HepG2 (cell line): ENCODE data around the gene ZNF561. TPM values are rescaled to one million over a fixed set of nuclear protein-coding genes. Genes with fewer than 3 reads are reported as not detected.

Source experiments
- ATAC-seq: fragments of 200-7000 bp; cut with Tn5 transposase; 3 replicates; pipeline ENCODE4 v1.9.1; 2020; ENCODE audit warnings: mild to moderate bottlenecking, moderate library complexity
- BruUV-seq: library from RNA; stranded (reverse); fragments of 400-500 nt; replicated peaks from 2 replicates; lab custom pipeline; 2021; lab: Mats Ljungman, UMichigan
- CTCF ChIA-PET: fragments of 300-600 bp; formaldehyde crosslinking; extraction: SDS; loops from one replicate; lab custom pipeline; 2021; ENCODE audit warnings: low total read pairs, inconsistent platforms, low intra/inter-chr PET ratio; lab: Yijun Ruan, JAX
- POLR2A ChIA-PET: fragments of 350-600 bp; sonication (Branson Sonifier 250); formaldehyde crosslinking; loops from one replicate; lab custom pipeline; 2020; ENCODE audit warnings: antibody characterized with exemption, inconsistent platforms; lab: Yijun Ruan, JAX
- DNase-seq: peaks from one replicate; pipeline ENCODE4 v3.0.0-alpha.2; 2015; ENCODE audit warnings: low spot score
- FAIRE-seq: peaks from 3 replicates; lab custom pipeline; 2011; peaks lifted over from hg19 to GRCh38; lab: Jason Lieb, UNC
- H2AFZ ChIP-seq: one replicate; pipeline ENCODE4 v1.6.1; 2011; ENCODE audit warnings: low read length, inconsistent platforms
- H3K27ac ChIP-seq: fragments of 300-600 bp; 3 replicates; pipeline ENCODE4 v1.8.0; 2011; ENCODE audit warnings: mixed run types, mild to moderate bottlenecking, mixed read lengths, low read length, inconsistent platforms; ENCODE audit not compliant: insufficient read depth; ENCODE audit errors: extremely low read length
- H3K27me3 ChIP-seq, 2 experiments: fragments of 200-600 bp in 1 of 2; 2 replicates in 1 of 2; 3 replicates in 1 of 2; pipeline versions ENCODE4 v1.6.0 to v1.8.0; 2011; ENCODE audit warnings: low read length in 2 of 2, mild to moderate bottlenecking in 2 of 2, moderate library complexity in 2 of 2, inconsistent platforms in 1 of 2; ENCODE audit not compliant: insufficient read depth in 2 of 2, control insufficient read depth in 1 of 2
- H3K36me3 ChIP-seq, 2 experiments: fragments of 200-600 bp in 1 of 2; replicated peaks in 1 of 2; 2 replicates in 1 of 2; 3 replicates in 1 of 2; pipeline versions ENCODE4 v1.5.1 to v1.8.0; 2011; ENCODE audit warnings: low read length in 2 of 2, inconsistent platforms in 1 of 2; ENCODE audit not compliant: insufficient read depth in 2 of 2, control insufficient read depth in 1 of 2
- H3K4me1 ChIP-seq: 2 replicates; pipeline ENCODE4 v1.5.1; 2012; ENCODE audit warnings: low read length, inconsistent platforms; ENCODE audit not compliant: insufficient read depth
- H3K4me2 ChIP-seq: 2 replicates; pipeline ENCODE4 v1.6.0; 2011; ENCODE audit warnings: low read depth, low read length, inconsistent platforms
- H3K4me3 ChIP-seq, 3 experiments: fragments of 200-600 bp in 1 of 3; sonication (generic), shearing (Covaris generic) in 1 of 3; replicated peaks in 1 of 3; 2 replicates each; pipeline ENCODE4 v1.5.1; 2011 to 2016; ENCODE audit warnings: low read length in 3 of 3, inconsistent platforms in 2 of 3, low read depth in 2 of 3, mild to moderate bottlenecking in 2 of 3, control low read depth in 1 of 3, mixed read lengths in 1 of 3; ENCODE audit not compliant: insufficient read depth in 1 of 3
- H3K79me2 ChIP-seq: one replicate; pipeline ENCODE4 v1.6.1; 2011; ENCODE audit warnings: low read length, inconsistent platforms; ENCODE audit not compliant: insufficient read depth
- H3K9ac ChIP-seq: 2 replicates; pipeline ENCODE4 v1.6.0; 2011; ENCODE audit warnings: mild to moderate bottlenecking, low read depth, low read length, inconsistent platforms; ENCODE audit not compliant: insufficient read depth
- H3K9me3 ChIP-seq: 2 replicates; pipeline ENCODE4 v1.5.1; 2012; ENCODE audit warnings: mild to moderate bottlenecking, low read length
- H4K20me1 ChIP-seq: 2 replicates; pipeline ENCODE4 v1.6.0; 2011; ENCODE audit warnings: inconsistent platforms, mild to moderate bottlenecking, low read length, moderate library complexity; ENCODE audit not compliant: insufficient read depth
- IKZF1 ChIP-seq: fragments of 450-650 bp; IDR thresholded peaks from 2 replicates; pipeline ENCODE4 v1.7.1; 2016
- KDM3A ChIP-seq: IDR thresholded peaks from 2 replicates; pipeline ENCODE4 v1.6.1; 2018; ENCODE audit warnings: low read depth, missing compliant biosample characterization
- KLF11 ChIP-seq: IDR thresholded peaks from 2 replicates; pipeline ENCODE4 v1.6.1; 2016; ENCODE audit warnings: missing compliant biosample characterization
- NR3C1 ChIP-seq: sonication (generic); formaldehyde crosslinking; IDR thresholded peaks from 2 replicates; pipeline ENCODE4 v1.4.0; 2020; ENCODE audit warnings: missing genetic modification reagents
- PAF1 ChIP-seq: IDR thresholded peaks from 2 replicates; pipeline ENCODE4 v1.6.1; 2016; ENCODE audit warnings: missing genetic modification reagents, missing compliant biosample characterization
- PTBP1 ChIP-seq: fragments of 200-400 bp; formaldehyde crosslinking; IDR thresholded peaks from 2 replicates; pipeline ENCODE4 v1.6.1; 2018; ENCODE audit warnings: low read length, low read depth; ENCODE audit not compliant: poor library complexity, severe bottlenecking
- SOX13 ChIP-seq, 3 experiments: fragments of 450-650 bp in 1 of 3; sonication (generic) in 1 of 3; formaldehyde crosslinking in 1 of 3; IDR thresholded peaks in 2 of 3; conservative IDR thresholded peaks in 1 of 3; 2 replicates each; pipeline versions ENCODE4 v1.5.0 to v1.6.1; 2016 to 2020; ENCODE audit warnings: antibody characterized with exemption in 1 of 3, mild to moderate bottlenecking in 1 of 3, missing compliant biosample characterization in 1 of 3, missing genetic modification reagents in 1 of 3, moderate library complexity in 1 of 3
- XRCC5 ChIP-seq: fragments of 200-400 bp; formaldehyde crosslinking; optimal IDR thresholded peaks from 2 replicates; pipeline ENCODE3; 2017; ENCODE audit warnings: mild to moderate bottlenecking, low read length
- ZIK1 ChIP-seq: sonication (generic); formaldehyde crosslinking; IDR thresholded peaks from 2 replicates; pipeline ENCODE4 v1.5.0; 2020; ENCODE audit warnings: mild to moderate bottlenecking, low read depth, missing genetic modification reagents, borderline replicate concordance
- ZNF224 ChIP-seq: sonication (generic); formaldehyde crosslinking; IDR thresholded peaks from 2 replicates; pipeline ENCODE4 v1.5.0; 2020; ENCODE audit warnings: mild to moderate bottlenecking, missing genetic modification reagents
- ZNF292 ChIP-seq: sonication (generic); formaldehyde crosslinking; IDR thresholded peaks from 2 replicates; pipeline ENCODE4 v1.8.1; 2022; ENCODE audit warnings: mild to moderate bottlenecking, low read depth, missing genetic modification reagents, borderline replicate concordance
- ZNF556 ChIP-seq: sonication (generic); formaldehyde crosslinking; IDR thresholded peaks from 2 replicates; pipeline ENCODE4 v1.4.0; 2020; ENCODE audit warnings: mild to moderate bottlenecking, missing genetic modification reagents, borderline replicate concordance
- ZNF839 ChIP-seq: sonication (generic); formaldehyde crosslinking; IDR thresholded peaks from 2 replicates; pipeline ENCODE4 v1.4.0; 2020; ENCODE audit warnings: missing genetic modification reagents, mild to moderate bottlenecking, borderline replicate concordance
- WGBS: methylation state at CpG from one replicate; pipeline ENCODE4 v1.1.6; 2017; ENCODE audit warnings: low lambda C conversion rate; 5-methylcytosine and 5-hydroxymethylcytosine counted together
- in situ Hi-C: cut with HindIII; loops from 2 replicates; pipeline ENCODE4 v1.10.0; 2017; ENCODE audit warnings: low pct_unique_long_range_greater_than_20kb; ENCODE audit not compliant: extremely low pct_ligation_motif_present
- intact Hi-C: fragments of 100-400 bp; cut with micrococcal nuclease; formaldehyde crosslinking; loops from one replicate; pipeline ENCODE4 v1.10.0; 2022; ENCODE audit not compliant: unreplicated experiment
- polyA plus RNA-seq, 8 experiments: library from polyadenylated mRNA; depleted of rRNA in 3 of 8; stranded (reverse) in 7 of 8; unstranded in 1 of 8; fragments of >200 nt; fragmentation: Illumina TruSeq in 4 of 8; extraction: Trizol in 4 of 8; gene quantifications; 2 replicates each; pipeline versions ENCODE4 v1.2.1 to v1.2.3, GENCODE V29; 2011 to 2016; ENCODE audit warnings: low read depth in 4 of 8, missing spikeins in 1 of 8, mixed read lengths in 1 of 8; ENCODE audit not compliant: insufficient read depth in 1 of 8
- total RNA-seq, 5 experiments: library from RNA; depleted of rRNA; stranded (reverse); fragments of >200 nt; fragmentation: Illumina TruSeq; extraction: Trizol; gene quantifications; 2 replicates each; pipeline ENCODE4 v1.2.3, GENCODE V29; 2016; ENCODE audit warnings: low read depth in 1 of 5
- TF ChIP-seq, protein P1 (sequence below): sonication (generic); formaldehyde crosslinking; IDR thresholded peaks from 2 replicates; pipeline ENCODE4 v1.8.0; 2022; ENCODE audit warnings: low read depth, missing genetic modification reagents

ZNF561 gene
- total and polyA plus RNA-seq, 2 of the 13 experiments (the other 11 are each of a cell fraction or from before 2014, with no cell fraction given) = 19.8 to 35.1 TPM

DNA sequence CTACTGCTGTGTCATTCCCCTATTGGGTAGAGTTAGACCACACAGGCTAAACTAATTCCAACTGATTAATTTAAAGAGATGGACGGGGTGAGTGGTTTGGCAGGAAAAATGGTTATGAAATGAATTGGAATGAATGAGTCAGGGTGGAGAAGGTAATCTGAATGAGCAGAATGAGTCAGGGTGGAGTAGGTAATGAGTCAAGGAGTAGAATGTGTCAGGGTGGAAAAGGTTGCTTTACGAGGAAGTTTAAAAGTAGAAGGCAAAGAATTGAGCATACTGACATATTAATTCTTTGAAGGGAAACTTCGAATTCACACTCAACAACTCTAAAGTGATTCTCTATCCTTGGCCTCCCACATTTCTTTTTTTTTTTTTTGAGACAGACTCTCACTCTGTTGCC, 24.0 kb downstream of the ZNF561 start:
- ChIA-PET CTCF (no interaction called here), POLR2A (no interaction called here)
- no peaks in the 10 kb centered on the region for H3K79me2 ChIP-seq
- no peak overlapping the region for H3K4me2 ChIP-seq
- H3K36me3 ChIP-seq = no peaks in the 10 kb centered on the region
- in situ Hi-C loops (no loop called here), intact Hi-C loops (no loop called here)
- no peaks in the 10 kb centered on the region for H3K9me3 ChIP-seq
- no peaks in the 10 kb centered on the region for H4K20me1 ChIP-seq
- peaks cover 0 to 17% of the 10 kb centered on the region in 2 experiments; a peak in 1 of 5 replicates for H3K27me3 ChIP-seq
- no peak overlapping the region for H3K27ac ChIP-seq
- H3K9ac ChIP-seq = no peak overlapping the region
- no peaks in the 10 kb centered on the region for H3K4me1 ChIP-seq
- BruUV-seq = no TSS peak
- FAIRE-seq (no peak), ATAC-seq (no peak), DNase-seq (no peak)
- no peak for TF ChIP-seq KDM3A
- TF ChIP-seq NR3C1 (CRISPR knock-in tag) = no peak
- no peak for TF ChIP-seq KLF11 (CRISPR knock-in tag)
- no peak for TF ChIP-seq PAF1 (CRISPR knock-in tag)
- TF ChIP-seq PTBP1 = no peak
- no peak for TF ChIP-seq ZNF839 (CRISPR knock-in tag)
- no peak for TF ChIP-seq ZIK1 (CRISPR knock-in tag)
- TF ChIP-seq IKZF1 = no peak
- TF ChIP-seq, protein P1, sequence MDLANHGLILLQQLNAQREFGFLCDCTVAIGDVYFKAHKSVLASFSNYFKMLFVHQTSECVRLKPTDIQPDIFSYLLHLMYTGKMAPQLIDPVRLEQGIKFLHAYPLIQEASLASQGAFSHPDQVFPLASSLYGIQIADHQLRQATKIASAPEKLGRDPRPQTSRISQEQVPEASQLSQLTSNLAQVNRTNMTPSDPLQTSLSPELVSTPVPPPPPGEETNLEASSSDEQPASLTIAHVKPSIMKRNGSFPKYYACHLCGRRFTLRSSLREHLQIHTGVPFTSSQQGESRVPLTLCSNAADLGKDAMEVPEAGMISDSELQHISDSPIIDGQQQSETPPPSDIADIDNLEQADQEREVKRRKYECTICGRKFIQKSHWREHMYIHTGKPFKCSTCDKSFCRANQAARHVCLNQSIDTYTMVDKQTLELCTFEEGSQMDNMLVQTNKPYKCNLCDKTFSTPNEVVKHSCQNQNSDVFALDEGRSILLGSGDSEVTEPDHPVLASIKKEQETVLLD (CRISPR knock-in tag) = no peak
- TF ChIP-seq ZNF556 (CRISPR knock-in tag) = no peak
- no peak for TF ChIP-seq ZNF224 (CRISPR knock-in tag)
- no peak for TF ChIP-seq ZNF292 (CRISPR knock-in tag)
- TF ChIP-seq XRCC5 = no peak
- TF ChIP-seq SOX13 (IDR thresholded peaks at IDR 0.05) = no peak
- no peak for TF ChIP-seq SOX13 (CRISPR knock-in tag; conservative IDR thresholded peaks at IDR 0.05 in 1 of 2, IDR thresholded peaks at IDR 0.05 in 1 of 2)
- no peak overlapping the region for H3K4me3 ChIP-seq
- no peak overlapping the region for H2AFZ ChIP-seq
- WGBS = 3% methylated on average over 3 of the region's 3 CpGs
